OCI-LY1 (cell line): Measurements from ENCODE around the gene SUCO.

Experiments used
- EZH2 ChIP-seq: fragments of 200-600 bp; sonication (generic), shearing (Covaris generic); IDR thresholded peaks from 2 replicates; pipeline ENCODE4 v1.8.0; 2017; ENCODE audit warnings: borderline replicate concordance, mixed run types, mild to moderate bottlenecking, antibody characterized with exemption, low read length, moderate library complexity, mixed read lengths
- TF ChIP-seq, protein P1 (sequence below): fragments of 200-600 bp; sonication (generic), shearing (Covaris generic); IDR thresholded peaks from 2 replicates; pipeline ENCODE4 v1.5.1; 2017; ENCODE audit warnings: mild to moderate bottlenecking, antibody characterized with exemption, low read length, moderate library complexity, mixed read lengths

DNA sequence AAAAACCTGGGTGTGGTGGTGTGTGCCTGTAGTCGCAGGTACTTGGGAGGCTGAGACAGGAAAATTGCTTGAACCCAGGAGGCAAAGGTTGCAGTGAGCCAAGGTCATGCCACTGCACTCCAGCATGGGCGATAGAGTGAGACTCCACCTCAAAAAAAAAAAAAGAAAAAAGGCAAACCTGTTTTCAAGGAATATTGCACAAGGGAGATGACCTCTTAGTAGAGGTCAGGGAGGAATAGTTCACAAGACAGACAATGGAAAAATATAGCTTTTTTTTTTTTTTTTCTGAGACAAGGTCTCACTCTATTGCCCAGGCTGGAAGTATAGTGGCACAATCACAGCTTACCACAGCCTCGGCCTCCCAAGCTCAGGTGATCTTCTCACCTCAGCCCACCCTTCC, 22.5 kb upstream of the SUCO start:
- TF ChIP-seq, protein P1, sequence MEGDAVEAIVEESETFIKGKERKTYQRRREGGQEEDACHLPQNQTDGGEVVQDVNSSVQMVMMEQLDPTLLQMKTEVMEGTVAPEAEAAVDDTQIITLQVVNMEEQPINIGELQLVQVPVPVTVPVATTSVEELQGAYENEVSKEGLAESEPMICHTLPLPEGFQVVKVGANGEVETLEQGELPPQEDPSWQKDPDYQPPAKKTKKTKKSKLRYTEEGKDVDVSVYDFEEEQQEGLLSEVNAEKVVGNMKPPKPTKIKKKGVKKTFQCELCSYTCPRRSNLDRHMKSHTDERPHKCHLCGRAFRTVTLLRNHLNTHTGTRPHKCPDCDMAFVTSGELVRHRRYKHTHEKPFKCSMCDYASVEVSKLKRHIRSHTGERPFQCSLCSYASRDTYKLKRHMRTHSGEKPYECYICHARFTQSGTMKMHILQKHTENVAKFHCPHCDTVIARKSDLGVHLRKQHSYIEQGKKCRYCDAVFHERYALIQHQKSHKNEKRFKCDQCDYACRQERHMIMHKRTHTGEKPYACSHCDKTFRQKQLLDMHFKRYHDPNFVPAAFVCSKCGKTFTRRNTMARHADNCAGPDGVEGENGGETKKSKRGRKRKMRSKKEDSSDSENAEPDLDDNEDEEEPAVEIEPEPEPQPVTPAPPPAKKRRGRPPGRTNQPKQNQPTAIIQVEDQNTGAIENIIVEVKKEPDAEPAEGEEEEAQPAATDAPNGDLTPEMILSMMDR = no peak
- TF ChIP-seq EZH2 = no peak
